GM18868 (cell line): ENCODE results near the gene SEMA3B.
"Not testable (repeated sequence)": the region's sequence is repeated elsewhere in the genome, so short reads cannot be mapped to it uniquely, and the experiment has no call there.

Experiments
- ATAC-seq: cut with Tn5 transposase; IDR thresholded peaks from one replicate; pipeline ENCODE4 v1.9.1; 2021; ENCODE audit warnings: mild to moderate bottlenecking, moderate library complexity; ENCODE audit not compliant: unreplicated experiment

SEMA3B gene

GRCh38 chr3:50268703-50269451 lies at the start of gene SEMA3B:
Gene SEMA3B, plus strand, starts transcription at chr3:50269147. Its CDS starts 94 bp downstream, at chr3:50269241.
- no peak for ATAC-seq

DNA sequence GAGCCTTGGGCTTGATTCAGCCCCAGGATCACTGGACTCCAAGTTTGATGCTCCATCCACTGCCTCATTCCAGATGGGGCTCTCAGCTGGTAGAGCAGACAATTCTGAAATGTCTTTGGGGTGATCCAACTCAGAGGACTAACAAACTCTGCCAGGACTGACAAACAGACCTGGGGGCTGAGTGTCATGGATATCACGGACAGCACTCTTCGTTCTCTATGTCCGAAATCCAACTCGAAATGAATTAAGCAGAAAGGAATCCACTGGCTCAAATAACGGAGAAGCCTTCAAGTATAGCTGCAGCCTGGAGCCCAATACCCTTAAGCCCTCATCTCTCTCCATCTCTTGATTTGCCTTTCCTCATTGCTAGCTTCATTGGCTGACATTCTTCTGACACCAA lies 49.7 kb upstream of the SEMA3B start:
- ATAC-seq, result no peak

- no peak for ATAC-seq
Measured at GRCh38 chr3:50220109-50220508, 48.8 kb upstream of the SEMA3B start.

GRCh38 chr3:50221051-50221410 lies 47.9 kb upstream of the SEMA3B start:
- ATAC-seq, result no peak

- no peak for ATAC-seq
Measured at GRCh38 chr3:50221411-50222168, 47.4 kb upstream of the SEMA3B start.

- ATAC-seq, result no peak
Measured at GRCh38 chr3:50222169-50222528, 46.8 kb upstream of the SEMA3B start.

GRCh38 chr3:50224639-50225038 lies 44.3 kb upstream of the SEMA3B start:
- no peak for ATAC-seq

DNA sequence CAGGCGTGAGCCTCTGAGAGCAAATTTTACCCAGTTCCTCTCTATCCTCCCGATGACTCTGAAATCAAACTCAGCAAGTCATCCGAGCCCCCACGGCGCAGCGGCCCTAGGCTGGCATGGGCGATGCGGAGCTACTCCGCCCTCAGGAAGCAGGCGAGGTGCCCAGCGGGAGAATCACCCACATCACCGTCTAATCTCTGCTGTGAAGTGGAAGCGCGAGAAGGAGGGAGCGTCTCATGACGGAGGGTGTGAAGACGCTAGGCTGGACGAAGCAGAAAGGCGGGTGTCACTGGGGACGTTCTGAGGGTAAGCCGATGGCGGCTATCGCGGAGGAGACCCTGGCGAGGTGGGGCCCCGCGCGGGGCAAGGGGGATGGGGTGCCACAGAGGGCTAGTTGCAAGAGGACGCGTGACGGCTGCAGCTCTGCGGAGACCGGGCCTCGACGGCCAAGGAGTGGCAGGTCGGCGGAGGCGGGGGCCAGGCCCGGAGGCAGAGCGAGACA lies 42.0 kb upstream of the SEMA3B start:
- ATAC-seq, result no peak

DNA sequence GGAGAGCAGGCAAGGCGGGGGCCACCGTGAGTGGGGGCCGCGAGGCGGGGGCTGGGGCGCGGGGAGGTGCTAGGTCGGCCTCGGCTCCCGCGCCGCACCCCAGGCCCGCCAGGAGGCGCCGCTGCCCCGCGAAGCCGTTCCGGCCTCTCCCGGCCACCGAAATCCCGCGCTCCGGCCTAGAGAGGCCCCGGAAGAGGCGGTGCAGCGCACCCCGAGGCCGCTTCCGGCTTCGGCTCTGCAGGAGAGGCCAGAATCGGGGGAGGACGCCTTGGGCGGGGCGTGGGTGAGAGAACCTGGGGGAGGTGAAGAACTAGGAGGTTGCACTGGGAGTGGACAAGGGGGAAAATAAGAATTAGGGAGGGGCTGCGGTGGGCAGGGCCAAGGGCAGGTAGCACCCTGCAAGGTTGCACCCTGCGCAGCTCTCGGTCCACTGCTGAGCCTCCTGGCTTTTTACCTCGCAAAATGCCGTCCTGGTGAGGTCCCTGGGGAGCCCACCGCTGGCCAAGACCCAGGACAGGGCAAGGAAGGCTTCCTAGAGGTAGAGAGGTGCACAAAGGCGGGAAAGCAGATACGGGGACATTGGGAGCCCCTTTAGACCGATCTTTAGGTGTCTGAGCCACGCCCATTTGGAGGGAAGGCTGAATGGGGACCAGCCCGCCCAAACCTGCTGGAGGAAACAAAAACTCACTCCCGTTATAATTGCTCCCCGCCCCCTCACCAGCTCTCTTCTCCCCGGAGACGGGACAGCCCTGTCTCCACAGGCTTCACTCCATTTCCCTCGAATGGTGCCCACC lies 41.4 kb upstream of the SEMA3B start:
- peak; percentile 83 for ATAC-seq

DNA sequence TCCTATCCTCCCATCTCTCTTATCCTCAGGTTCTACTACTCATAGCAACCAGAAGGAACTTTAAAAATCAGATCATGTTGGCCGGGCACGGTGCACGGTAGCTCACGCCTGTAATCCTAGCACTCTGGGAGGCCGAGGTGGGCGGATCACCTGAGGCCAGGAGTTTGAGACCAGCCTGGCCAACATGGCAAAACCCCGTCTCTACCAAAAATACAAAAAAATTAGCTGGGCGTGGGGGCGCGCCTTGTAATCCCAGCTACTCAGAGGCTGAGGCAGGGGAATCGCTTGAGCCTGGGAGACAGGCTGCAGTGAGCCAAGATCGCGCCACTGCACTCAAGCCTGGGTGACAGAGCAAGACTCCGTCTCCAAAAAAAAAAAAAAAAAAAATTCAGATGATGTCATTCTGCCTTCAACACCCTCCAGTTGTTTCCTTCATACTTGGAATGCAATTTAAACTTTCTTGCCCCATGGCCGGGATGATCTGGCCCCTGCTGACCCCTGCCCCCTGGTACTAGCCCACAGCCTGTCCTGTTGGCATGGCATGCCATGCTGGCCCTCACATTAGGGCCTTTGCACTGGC lies 40.7 kb upstream of the SEMA3B start:
- ATAC-seq, result not testable (repeated sequence)

DNA sequence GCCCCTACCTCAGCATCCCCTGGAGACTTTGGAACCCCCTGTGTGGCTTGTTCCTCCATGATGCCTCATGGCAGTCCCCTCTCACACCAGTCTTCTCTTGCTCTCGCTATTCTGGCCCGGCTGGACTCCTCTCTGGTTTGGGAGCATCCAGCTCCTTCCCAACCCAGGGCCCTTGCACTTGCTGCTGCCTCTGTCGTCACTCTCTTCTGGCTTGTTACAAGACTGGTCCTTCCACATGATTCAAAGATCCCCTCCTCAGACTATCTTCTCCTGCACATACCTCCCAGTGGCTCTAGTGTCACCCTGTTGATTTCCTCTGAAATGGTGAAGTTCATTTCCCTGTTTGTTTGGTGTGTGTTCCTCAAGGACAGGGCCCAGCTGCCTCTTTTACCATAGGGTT lies 39.5 kb upstream of the SEMA3B start:
- ATAC-seq, result no peak

DNA sequence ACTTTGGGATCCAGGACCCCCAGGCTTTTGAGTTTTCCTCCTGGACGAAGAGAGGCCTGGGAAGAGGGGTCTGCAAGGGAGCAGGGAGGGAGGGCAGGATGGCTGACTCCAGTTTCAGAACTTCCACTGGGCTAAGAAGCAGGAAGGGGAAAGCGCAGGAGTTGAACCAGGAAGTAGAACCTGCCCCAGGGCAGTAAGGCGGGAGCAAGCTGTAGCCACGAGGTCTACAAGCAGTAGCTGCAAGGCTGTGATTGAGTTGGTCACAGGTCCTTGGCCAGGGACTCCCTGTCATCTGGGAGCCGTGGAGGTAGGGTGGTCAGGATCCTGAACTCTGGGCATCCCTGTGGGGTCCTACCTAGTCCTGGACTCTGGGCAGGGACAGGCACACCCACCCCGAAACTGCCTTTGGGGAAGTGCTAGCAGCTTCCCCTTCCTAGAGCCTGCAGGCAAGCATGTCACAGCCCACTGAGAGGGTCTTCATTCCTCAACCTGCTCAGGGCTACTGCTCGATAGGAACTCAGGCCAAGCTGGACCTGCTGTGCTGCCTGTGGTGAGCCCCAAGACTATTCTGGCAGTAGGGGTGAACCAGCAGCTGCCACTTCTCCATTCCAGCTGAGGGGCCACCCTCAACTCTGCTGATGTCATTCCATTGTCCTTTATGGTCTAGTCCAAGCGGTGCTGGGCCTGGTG lies 38.7 kb upstream of the SEMA3B start:
- no peak for ATAC-seq

GRCh38 chr3:50230794-50231125 lies 38.2 kb upstream of the SEMA3B start:
- no peak for ATAC-seq

- ATAC-seq, result no peak
Measured at GRCh38 chr3:50231581-50231980, 37.4 kb upstream of the SEMA3B start.

- ATAC-seq, result no peak
Measured at GRCh38 chr3:50232303-50232702, 36.6 kb upstream of the SEMA3B start.

GRCh38 chr3:50233176-50233575 lies 35.8 kb upstream of the SEMA3B start:
- ATAC-seq, result no peak

DNA sequence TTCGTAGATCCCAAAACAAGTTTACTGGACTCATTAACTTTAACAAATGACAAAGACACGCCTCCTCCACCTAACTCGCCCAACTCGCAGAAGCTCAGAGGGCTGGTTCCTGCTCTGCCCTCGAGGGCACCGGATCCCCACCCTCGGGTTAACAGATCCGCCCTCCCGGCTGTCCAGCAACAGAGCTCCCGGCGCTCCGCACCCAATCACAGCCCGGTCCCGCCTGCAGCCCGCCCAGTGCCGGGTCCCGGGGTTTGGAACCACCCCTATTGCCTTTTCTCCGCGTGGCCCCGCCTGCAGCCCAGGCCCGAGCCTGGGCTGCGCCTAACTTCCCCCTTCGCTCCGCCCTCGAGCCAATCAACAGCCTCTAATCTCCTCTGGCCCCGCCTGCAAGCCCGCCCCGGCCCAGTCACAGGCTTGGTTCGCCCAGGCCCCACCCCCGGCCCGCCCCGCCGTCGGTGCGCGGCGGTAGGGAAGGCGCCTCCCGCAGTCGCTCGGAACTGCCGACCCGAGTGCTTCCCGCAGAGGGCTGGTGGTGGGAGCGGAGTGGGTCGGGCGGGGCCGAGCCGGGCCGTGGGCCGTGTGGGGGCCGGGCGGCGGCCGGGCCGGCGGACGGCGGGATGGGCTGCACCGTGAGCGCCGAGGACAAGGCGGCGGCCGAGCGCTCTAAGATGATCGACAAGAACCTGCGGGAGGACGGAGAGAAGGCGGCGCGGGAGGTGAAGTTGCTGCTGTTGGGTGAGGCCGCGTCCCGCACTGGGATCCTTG lies 33.0 kb upstream of the SEMA3B start, which contains the start of gene GNAI2:
Gene GNAI2, plus strand, starts transcription at position 489 of the 768 bp plus-strand sequence. Its CDS starts 132 bp downstream, at position 621.
- ATAC-seq, result peak; percentile 91

DNA sequence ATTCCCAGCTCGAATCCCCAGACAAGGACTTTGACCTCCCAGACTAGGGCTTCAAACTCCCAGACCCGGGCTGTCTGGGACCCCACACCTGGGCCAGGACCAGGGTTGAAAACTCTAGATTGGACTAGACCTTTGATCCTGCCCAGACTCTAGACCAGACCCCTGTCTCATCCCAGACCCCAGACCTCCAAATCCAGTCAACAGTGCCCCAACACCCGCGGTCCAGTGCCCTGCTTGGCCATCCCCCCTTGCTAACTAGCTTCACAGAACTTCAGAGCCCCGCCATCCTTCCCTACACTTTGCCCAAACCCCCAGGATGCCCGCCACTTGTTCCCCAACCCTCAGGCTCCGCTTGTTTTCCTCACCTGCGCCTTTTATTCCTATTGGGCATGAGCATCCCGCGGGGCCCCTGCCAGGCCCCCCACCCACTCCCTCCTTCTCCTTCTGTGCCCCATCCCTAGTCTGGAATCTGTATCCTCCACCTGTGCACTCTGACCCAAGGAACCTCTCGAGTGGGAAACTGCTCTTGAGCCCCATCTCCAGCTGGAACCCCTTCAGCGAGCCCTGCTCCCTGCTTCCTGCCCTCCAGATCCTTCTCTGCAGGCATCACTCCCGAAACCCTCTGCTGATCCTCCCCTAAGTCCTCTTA lies 32.3 kb upstream of the SEMA3B start:
- no peak for ATAC-seq

DNA sequence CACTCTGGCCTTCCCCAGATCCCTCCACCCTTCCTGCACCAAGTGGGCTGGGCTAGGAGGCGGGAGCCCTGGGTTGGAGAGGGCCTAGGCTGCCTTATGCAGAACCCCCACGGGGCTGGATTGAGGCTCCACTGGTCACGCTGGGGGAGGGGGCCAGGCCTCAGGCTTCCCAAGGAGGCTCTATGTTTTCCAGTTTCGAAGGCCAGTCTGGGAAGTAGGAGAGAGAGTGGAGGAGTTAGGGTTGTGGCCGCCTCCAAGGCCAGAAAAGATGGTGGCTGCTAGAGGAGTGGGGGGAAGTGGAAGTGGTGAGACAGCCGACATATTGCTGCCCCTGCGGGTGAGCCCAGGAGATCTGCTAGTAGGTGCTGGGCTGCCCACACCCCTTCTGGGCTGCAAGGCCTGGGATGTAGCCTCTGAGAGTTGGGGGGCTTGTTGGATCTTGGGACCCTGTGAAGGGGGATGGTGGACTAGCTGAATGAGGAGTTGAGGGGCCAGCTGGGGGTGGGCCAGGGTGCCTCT lies 31.8 kb upstream of the SEMA3B start:
- no peak for ATAC-seq
